H1 (cell line): Measurements from ENCODE around the gene PFKFB1.

Experiments used
- CEBPB ChIP-seq: IDR thresholded peaks from 2 replicates; pipeline ENCODE4 v1.6.1; 2012; ENCODE audit warnings: low read depth, low read length
- EP300 ChIP-seq, 2 experiments: IDR thresholded peaks; 1 replicate in 1 of 2; 2 replicates in 1 of 2; pipeline ENCODE4 v1.6.1; 2011 to 2012; ENCODE audit warnings: low read depth in 2 of 2, low read length in 2 of 2, mild to moderate bottlenecking in 2 of 2, borderline replicate concordance in 1 of 2, inconsistent platforms in 1 of 2, moderate library complexity in 1 of 2
- RBBP5 ChIP-seq: IDR thresholded peaks from 2 replicates; pipeline ENCODE4 v1.7.1; 2012; ENCODE audit warnings: low read depth, mild to moderate bottlenecking, inconsistent platforms, low read length, moderate library complexity, borderline replicate concordance

DNA sequence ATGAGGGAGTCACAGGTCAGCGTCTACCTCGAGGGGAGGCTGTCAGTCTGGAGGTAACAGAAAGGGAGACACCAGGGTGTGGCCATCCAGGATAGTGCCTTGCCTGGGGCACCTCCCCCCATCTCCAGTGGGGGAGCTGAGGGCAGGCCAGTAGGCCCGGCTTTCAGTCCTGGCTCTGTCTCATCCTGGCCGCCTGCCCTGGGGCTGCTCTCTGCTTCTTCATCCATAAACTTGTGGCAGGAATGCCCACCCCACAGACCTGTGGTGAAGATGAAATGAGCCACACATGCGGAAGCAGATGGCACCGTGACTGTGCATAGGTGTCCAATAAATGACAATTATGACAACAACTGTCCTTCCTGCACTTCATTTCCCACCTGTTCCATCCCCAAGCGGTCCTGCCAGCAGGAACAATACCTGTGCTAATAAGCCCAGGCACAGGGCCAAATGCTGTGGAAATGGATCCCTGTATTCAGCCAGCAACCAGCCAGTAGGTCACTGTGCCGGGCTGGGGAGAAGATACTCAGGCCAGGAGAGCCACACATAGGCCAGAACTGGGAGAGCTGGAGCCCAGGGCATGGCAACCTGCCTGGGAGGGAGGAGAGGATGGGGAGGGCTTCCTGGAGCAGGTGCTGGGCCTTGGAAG lies 43.1 kb downstream of the PFKFB1 start:
- TF ChIP-seq CEBPB (no peak), RBBP5 (no peak), EP300 (IDR thresholded peaks at IDR 0.05; ENCODE audit: borderline replicate concordance in 1 of 2, low read depth in 2 of 2, low read length in 2 of 2) (no peak)
